Measurements from ENCODE around the gene SMARCB1. TPM values are rescaled to one million over a fixed set of nuclear protein-coding genes. Genes with fewer than 3 reads are reported as not detected.

Gene SMARCB1
- total RNA-seq, 1 experiment from 2014 or later = 85.9 TPM

DNA sequence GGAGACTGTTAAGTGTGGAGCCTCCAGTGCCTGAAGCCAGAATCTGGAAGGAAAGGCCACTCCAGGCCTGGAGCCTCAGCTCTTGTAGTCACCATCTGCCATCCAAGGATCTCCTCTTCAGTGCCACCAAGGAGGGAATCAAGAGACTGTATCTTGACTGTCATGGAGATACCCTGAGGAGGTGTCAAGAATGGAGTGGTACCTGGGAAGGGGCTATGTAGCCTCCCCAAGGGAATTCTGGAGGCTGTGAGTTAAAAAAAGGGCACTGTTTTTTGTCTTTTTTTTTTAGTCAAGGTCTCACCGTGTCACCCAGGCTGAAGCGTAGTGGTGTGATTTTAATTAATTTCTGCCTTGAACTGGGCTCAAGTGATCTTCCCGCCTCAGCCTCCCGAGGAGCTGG, 27.2 kb upstream of the SMARCB1 start:
- no peaks in the 10 kb centered on the region for H3F3A ChIP-seq (ENCODE audit: low read length, unreplicated experiment)
- CTCF ChIA-PET = no interaction called here
- no peaks in the 10 kb centered on the region for H3K27me3 ChIP-seq (ENCODE audit: low read length)
- TF ChIP-seq EZH2 (IDR thresholded peaks at IDR 0.05; ENCODE audit: low read length, unreplicated experiment) (no peak), EZH2phosphoT487 (IDR thresholded peaks at IDR 0.05; ENCODE audit: borderline replicate concordance, low read length) (no peak)
- TF ChIP-seq, protein P1, sequence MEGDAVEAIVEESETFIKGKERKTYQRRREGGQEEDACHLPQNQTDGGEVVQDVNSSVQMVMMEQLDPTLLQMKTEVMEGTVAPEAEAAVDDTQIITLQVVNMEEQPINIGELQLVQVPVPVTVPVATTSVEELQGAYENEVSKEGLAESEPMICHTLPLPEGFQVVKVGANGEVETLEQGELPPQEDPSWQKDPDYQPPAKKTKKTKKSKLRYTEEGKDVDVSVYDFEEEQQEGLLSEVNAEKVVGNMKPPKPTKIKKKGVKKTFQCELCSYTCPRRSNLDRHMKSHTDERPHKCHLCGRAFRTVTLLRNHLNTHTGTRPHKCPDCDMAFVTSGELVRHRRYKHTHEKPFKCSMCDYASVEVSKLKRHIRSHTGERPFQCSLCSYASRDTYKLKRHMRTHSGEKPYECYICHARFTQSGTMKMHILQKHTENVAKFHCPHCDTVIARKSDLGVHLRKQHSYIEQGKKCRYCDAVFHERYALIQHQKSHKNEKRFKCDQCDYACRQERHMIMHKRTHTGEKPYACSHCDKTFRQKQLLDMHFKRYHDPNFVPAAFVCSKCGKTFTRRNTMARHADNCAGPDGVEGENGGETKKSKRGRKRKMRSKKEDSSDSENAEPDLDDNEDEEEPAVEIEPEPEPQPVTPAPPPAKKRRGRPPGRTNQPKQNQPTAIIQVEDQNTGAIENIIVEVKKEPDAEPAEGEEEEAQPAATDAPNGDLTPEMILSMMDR (conservative IDR thresholded peaks at IDR 0.05; ENCODE audit: low read depth, low read length) = no peak
- H3K4me1 ChIP-seq (ENCODE audit: insufficient read depth, low read length) = no peaks in the 10 kb centered on the region
- no peaks in the 10 kb centered on the region for H3K9me2 ChIP-seq (replicated peaks; ENCODE audit: low read length)
- POLR2A ChIA-PET (ENCODE audit: unreplicated experiment) = no interaction called here
- no peak for ATAC-seq
- no TSS peak for BruUV-seq (replicated peaks)
- no peak overlapping the region for H3K27ac ChIP-seq (ENCODE audit: low read length)
- no peaks in the 10 kb centered on the region for H3K79me2 ChIP-seq (ENCODE audit: low read length)
- no peak for DNase-seq
- no peak overlapping the region for H3K9ac ChIP-seq (ENCODE audit: low read length)
- no peaks in the 10 kb centered on the region; the same call in 1 of the 2 replicates for H3K36me3 ChIP-seq (ENCODE audit: low read depth, low read length)
- no peak overlapping the region for H3K4me3 ChIP-seq (ENCODE audit: low read length)
- intact Hi-C loops (cut with micrococcal nuclease) = no loop called here
- no peaks in the 10 kb centered on the region for H3K9me3 ChIP-seq (ENCODE audit: low read length)
- H2AFZ ChIP-seq (ENCODE audit: low read length) = no peak overlapping the region
- H4K20me1 ChIP-seq (ENCODE audit: low read length) = no peaks in the 10 kb centered on the region
- H3K4me2 ChIP-seq (ENCODE audit: low read length) = no peak overlapping the region

DNA sequence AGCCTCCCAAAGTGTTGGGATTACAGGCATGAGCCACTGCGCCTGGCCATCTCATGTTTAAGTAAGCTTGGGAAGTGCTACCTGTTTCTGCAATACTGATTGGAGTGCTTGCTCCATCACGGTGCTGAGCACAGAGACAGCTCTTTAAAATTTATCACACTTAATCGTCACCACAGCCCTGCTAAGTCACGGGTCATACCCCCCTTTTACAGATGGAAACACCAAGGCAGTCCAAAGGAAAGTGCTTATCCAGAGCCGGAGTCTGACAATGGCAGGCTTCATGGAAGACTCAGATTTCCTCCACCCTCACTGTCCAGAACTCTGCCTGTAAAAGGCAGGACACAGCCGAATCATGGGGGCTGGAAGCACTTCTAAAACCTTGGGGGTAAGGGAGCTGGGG, 26.7 kb upstream of the SMARCB1 start:
- no peak for ATAC-seq
- Histone ChIP-seq H2AFZ (ENCODE audit: low read length) (no peak overlapping the region), H3F3A (ENCODE audit: low read length, unreplicated experiment) (no peaks in the 10 kb centered on the region), H3K27me3 (ENCODE audit: low read length) (no peaks in the 10 kb centered on the region), H3K36me3 (ENCODE audit: low read depth, low read length) (peaks cover 2% of the 10 kb centered on the region; the same call in 1 of the 2 replicates), H3K79me2 (ENCODE audit: low read length) (no peaks in the 10 kb centered on the region), H3K27ac (ENCODE audit: low read length) (no peak overlapping the region), H3K4me2 (ENCODE audit: low read length) (no peak overlapping the region), H3K9me2 (replicated peaks; ENCODE audit: low read length) (no peaks in the 10 kb centered on the region), H3K9me3 (ENCODE audit: low read length) (no peaks in the 10 kb centered on the region), H3K9ac (ENCODE audit: low read length) (no peak overlapping the region), H3K4me3 (ENCODE audit: low read length) (no peak overlapping the region), H3K4me1 (ENCODE audit: insufficient read depth, low read length) (no peaks in the 10 kb centered on the region), H4K20me1 (ENCODE audit: low read length) (no peaks in the 10 kb centered on the region)
- no peak for DNase-seq
- POLR2A ChIA-PET (ENCODE audit: unreplicated experiment) = no interaction called here
- BruUV-seq (replicated peaks) = no TSS peak
- intact Hi-C loops (cut with micrococcal nuclease) = no loop called here
- TF ChIP-seq, protein P1 (conservative IDR thresholded peaks at IDR 0.05; ENCODE audit: low read depth, low read length) = no peak
- TF ChIP-seq EZH2phosphoT487 (IDR thresholded peaks at IDR 0.05; ENCODE audit: borderline replicate concordance, low read length) = no peak
- no peak for TF ChIP-seq EZH2 (IDR thresholded peaks at IDR 0.05; ENCODE audit: low read length, unreplicated experiment)
- CTCF ChIA-PET = no interaction called here

DNA sequence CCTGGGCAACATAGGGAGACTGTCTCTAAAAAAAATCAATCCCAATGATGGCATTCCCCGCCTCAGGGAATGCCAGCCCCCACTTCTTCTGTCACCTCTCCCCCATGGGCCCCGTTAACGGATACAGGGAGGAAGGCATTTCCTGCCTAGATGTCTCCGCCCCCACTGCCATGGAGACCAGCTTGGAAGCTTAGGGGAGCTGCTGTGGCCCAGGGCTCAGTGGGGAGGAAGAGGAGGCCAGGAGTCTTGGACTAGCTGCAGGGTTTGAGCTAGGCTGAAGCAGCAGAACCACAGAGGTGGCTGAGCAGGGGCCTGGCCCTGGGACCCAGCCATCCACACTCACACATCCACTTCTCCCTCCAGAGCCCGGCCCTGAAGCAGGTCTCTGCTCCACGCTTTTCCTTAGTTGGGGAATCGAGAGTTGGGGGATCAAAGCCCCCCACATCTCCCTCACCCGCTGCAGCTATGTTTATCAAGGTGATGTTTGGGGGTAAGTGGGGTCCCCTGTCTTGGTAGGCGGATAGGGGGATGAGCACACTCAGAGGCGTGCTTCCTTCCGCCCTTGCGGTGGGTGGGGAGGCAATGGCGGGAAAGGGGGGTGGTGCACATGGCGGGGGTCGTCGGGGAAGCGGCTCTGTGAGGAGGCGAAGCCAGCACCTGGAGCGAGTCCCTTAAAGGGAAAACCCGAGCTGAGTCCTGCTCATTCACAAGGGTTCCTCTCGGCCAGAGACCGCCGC, 23.8 kb upstream of the SMARCB1 start, which contains the start of gene C22orf15:
TSS of gene C22orf15 (plus strand) at position 149 of the 737 bp plus-strand sequence. CDS start at position 466, 317 bp downstream.
- TF ChIP-seq, protein P1 (conservative IDR thresholded peaks at IDR 0.05; ENCODE audit: low read depth, low read length) = no peak
- TF ChIP-seq EZH2phosphoT487 (IDR thresholded peaks at IDR 0.05; ENCODE audit: borderline replicate concordance, low read length) (no peak), EZH2 (IDR thresholded peaks at IDR 0.05; ENCODE audit: low read length, unreplicated experiment) (no peak)
- BruUV-seq (replicated peaks) = no TSS peak
- no peak within 1 kb of the TSS for H2AFZ ChIP-seq (ENCODE audit: low read length)
- no peaks in the 10 kb centered on the region for H3K9me2 ChIP-seq (replicated peaks; ENCODE audit: low read length)
- peaks cover 4% of the 10 kb centered on the region; the same call in 1 of the 2 replicates for H3K4me1 ChIP-seq (ENCODE audit: insufficient read depth, low read length)
- ChIA-PET POLR2A (ENCODE audit: unreplicated experiment) (interaction anchor here (0.6 kb wide), 1 partner anchor 12 kb away, joined by 3 read pairs; the partner anchor contains the start of gene ZNF70), CTCF (no interaction called here)
- no peak for DNase-seq
- H3K9me3 ChIP-seq (ENCODE audit: low read length) = no peaks in the 10 kb centered on the region
- H3K27me3 ChIP-seq (ENCODE audit: low read length) = no peaks in the 10 kb centered on the region
- H3F3A ChIP-seq (ENCODE audit: low read length, unreplicated experiment) = no peaks in the 10 kb centered on the region
- no peak within 1 kb of the TSS for H3K4me2 ChIP-seq (ENCODE audit: low read length)
- intact Hi-C loops (cut with micrococcal nuclease) = no loop called here
- peaks cover 5% of the 10 kb centered on the region; the same call in 1 of the 2 replicates for H3K36me3 ChIP-seq (ENCODE audit: low read depth, low read length)
- ATAC-seq = no peak
- no peak within 1 kb of the TSS for H3K4me3 ChIP-seq (ENCODE audit: low read length)
- H3K9ac ChIP-seq (ENCODE audit: low read length) = no peak within 1 kb of the TSS
- H4K20me1 ChIP-seq (ENCODE audit: low read length) = no peaks in the 10 kb centered on the region
- peaks cover 17% of the 10 kb centered on the region for H3K79me2 ChIP-seq (ENCODE audit: low read length)
- H3K27ac ChIP-seq (ENCODE audit: low read length) = no peak within 1 kb of the TSS

Data from PC-3 (cell line).